Tibial artery (tissue), 4 donors: ENCODE measurements around the gene OPCML.

Experiments used
- DNase-seq, 2 donors: peaks; one replicate each; pipeline ENCODE4 v3.0.0-alpha.2; 2019
- H3K27ac ChIP-seq, 2 donors: fragments of 200-600 bp; sonication (generic) in 1 of 2; 1 replicate in 1 of 2; 2 replicates in 1 of 2; pipeline ENCODE4 v1.5.1; 2018 to 2019; ENCODE audit warnings: mild to moderate bottlenecking in 1 of 2
- H3K27me3 ChIP-seq, 2 donors: fragments of 200-600 bp; sonication (generic) in 1 of 2; one replicate each; pipeline versions ENCODE4 v1.5.1 to v1.6.0; 2016 to 2019
- H3K36me3 ChIP-seq, 3 donors: fragments of 200-600 bp; sonication (generic) in 2 of 3; one replicate each; pipeline ENCODE4 v1.5.1; 2016 to 2019; ENCODE audit warnings: mild to moderate bottlenecking in 2 of 3
- H3K4me1 ChIP-seq, 4 donors: fragments of 200-600 bp; sonication (generic) in 2 of 4; 1 replicate in 3 of 4; 2 replicates in 1 of 4; pipeline ENCODE4 v1.5.1; 2016 to 2019
- H3K4me3 ChIP-seq, 2 donors: fragments of 200-600 bp; sonication (generic) in 1 of 2; 1 replicate in 1 of 2; 2 replicates in 1 of 2; pipeline ENCODE4 v1.5.1; 2018 to 2019; ENCODE audit warnings: mild to moderate bottlenecking in 2 of 2
- H3K9me3 ChIP-seq, 3 donors: fragments of 200-600 bp; sonication (generic) in 1 of 3; one replicate each; pipeline ENCODE4 v1.5.1; 2016 to 2019
- intact Hi-C: fragments of 100-400 bp; cut with DNase I; formaldehyde crosslinking; loops from one replicate; pipeline ENCODE4 v1.15.0; 2023; ENCODE audit warnings: low total_unique reads
- TF ChIP-seq, protein P1 (sequence below), 2 experiments: fragments of 200-600 bp in 1 of 2; fragments of 450-650 bp in 1 of 2; IDR thresholded peaks; one replicate each; pipeline ENCODE4 v1.5.1; 2017 to 2019; ENCODE audit warnings: antibody characterized with exemption in 2 of 2, mild to moderate bottlenecking in 1 of 2, moderate library complexity in 1 of 2

Gene OPCML

DNA sequence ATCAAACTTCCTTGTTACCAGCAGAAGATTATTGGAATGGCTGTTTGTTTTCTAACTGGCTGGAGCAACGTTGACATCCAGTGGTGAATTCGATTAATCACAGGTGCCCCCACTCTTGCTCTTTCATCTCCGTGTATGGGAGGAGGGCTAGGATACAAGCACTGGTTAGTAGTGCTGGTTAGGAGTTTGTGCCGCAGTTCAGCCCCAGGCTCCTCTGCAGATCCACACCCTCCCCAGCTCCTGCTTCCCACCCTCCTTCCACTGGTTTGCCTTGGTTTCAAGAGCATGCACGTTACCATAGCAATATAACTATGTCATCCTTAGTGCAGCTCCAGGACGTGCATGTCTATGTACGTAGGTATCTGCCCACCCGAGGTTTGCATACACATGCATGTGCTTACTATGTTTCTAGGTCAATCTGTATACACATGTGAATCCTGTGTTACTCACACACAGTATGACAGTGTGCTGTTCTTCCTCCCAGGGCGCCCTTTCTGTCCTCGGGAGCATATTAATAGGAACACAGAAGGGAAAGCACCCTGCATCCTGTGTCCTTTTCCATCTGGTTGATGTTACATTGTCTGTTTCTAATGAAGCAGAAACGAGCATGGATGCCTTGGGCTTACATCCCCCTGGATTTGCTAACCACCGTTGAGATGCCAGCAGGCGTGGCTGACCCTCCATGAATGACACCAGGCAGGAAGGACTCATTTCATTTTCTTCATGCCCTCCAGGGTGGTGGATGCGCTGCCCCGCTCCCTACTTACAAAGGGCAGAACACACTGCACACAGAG is 539.3 kb downstream of the OPCML start:
- intact Hi-C loops = no loop called here
- H3K27ac ChIP-seq = no peak overlapping the region
- TF ChIP-seq, protein P1, sequence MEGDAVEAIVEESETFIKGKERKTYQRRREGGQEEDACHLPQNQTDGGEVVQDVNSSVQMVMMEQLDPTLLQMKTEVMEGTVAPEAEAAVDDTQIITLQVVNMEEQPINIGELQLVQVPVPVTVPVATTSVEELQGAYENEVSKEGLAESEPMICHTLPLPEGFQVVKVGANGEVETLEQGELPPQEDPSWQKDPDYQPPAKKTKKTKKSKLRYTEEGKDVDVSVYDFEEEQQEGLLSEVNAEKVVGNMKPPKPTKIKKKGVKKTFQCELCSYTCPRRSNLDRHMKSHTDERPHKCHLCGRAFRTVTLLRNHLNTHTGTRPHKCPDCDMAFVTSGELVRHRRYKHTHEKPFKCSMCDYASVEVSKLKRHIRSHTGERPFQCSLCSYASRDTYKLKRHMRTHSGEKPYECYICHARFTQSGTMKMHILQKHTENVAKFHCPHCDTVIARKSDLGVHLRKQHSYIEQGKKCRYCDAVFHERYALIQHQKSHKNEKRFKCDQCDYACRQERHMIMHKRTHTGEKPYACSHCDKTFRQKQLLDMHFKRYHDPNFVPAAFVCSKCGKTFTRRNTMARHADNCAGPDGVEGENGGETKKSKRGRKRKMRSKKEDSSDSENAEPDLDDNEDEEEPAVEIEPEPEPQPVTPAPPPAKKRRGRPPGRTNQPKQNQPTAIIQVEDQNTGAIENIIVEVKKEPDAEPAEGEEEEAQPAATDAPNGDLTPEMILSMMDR (IDR thresholded peaks at IDR 0.05) = no peak
- H3K4me3 ChIP-seq = no peak overlapping the region
- peaks cover 0 to 16% of the 10 kb centered on the region in 2 donors for H3K27me3 ChIP-seq
- H3K36me3 ChIP-seq = no peaks in the 10 kb centered on the region
- no peak for DNase-seq
- no peaks in the 10 kb centered on the region for H3K4me1 ChIP-seq
- no peaks in the 10 kb centered on the region for H3K9me3 ChIP-seq

DNA sequence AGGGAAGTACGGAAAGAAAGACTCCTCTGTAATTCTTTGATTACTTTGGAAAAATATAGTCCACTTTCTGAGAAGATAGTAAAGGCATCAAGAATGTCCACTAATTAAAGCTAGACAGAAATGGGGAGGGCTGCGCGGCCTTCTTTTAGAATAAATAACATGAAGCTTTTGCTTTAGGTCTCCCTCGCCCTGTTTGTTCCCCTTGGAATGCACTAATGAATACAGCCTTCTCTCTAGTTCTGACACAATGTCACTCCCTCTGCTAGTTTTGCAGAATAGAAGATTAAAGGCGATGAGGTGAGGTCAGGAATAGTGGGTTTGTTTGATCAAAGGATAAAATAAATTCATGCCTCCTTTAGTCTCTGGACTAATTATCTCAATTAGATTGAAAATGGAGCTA is 543.9 kb downstream of the OPCML start:
- intact Hi-C loops = no loop called here
- H3K4me3 ChIP-seq = no peak overlapping the region
- H3K9me3 ChIP-seq = no peaks in the 10 kb centered on the region
- H3K27ac ChIP-seq = no peak overlapping the region
- peaks cover 0 to 6% of the 10 kb centered on the region in 2 donors for H3K27me3 ChIP-seq
- no peaks in the 10 kb centered on the region for H3K4me1 ChIP-seq
- TF ChIP-seq, protein P1 (IDR thresholded peaks at IDR 0.05) = no peak
- H3K36me3 ChIP-seq = no peaks in the 10 kb centered on the region
- no peak for DNase-seq

DNA sequence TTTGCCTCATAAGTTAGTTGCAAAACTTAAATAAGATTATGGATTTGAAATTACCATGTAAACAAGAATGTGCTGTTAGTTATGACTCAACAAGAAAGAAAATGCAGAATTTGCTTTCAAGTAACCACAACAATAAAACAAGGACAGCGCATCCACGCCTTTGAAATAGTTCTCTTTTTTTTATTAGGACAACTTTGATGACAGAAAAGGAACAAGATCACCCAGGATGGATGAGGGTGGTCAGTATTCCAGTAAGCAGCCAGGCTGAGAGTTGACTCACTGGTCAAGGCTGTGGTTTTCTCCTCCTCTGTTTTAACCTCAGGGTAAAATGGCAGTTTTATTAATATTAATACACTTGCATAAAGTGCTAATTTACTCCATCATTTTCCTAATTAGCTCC is 544.4 kb downstream of the OPCML start:
- intact Hi-C loops = no loop called here
- TF ChIP-seq, protein P1 (IDR thresholded peaks at IDR 0.05) = no peak

DNA sequence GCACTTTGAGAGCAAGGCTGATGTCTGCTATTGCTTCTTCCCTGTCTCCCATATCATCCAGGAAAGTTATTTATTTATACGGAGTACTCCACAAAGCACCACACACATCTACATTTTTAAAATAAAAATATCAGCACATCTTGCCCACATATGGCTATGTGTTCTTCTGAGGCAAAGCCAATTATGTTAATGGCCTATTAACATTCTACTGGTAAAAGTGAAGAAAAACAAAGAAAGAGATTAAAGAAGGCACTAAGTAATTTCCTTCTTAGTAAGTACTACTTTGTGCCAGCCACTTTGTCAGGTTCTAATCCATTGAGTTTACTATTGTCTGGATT is 548.7 kb downstream of the OPCML start:
- TF ChIP-seq, protein P1 (IDR thresholded peaks at IDR 0.05) = no peak
- Histone ChIP-seq H3K4me3 (no peak overlapping the region), H3K4me1 (no peaks in the 10 kb centered on the region), H3K9me3 (no peaks in the 10 kb centered on the region), H3K27ac (no peak overlapping the region), H3K27me3 (no peaks in the 10 kb centered on the region), H3K36me3 (no peaks in the 10 kb centered on the region)
- DNase-seq = no peak
- intact Hi-C loops = no loop called here

More for the DNA sequence above, 544.4 kb downstream of the OPCML start:
- Histone ChIP-seq H3K27me3 (peaks cover 0 to 1% of the 10 kb centered on the region in 2 donors), H3K36me3 (no peaks in the 10 kb centered on the region), H3K4me3 (no peak overlapping the region), H3K27ac (no peak overlapping the region), H3K9me3 (no peaks in the 10 kb centered on the region), H3K4me1 (no peaks in the 10 kb centered on the region)
- no peak for DNase-seq

DNA sequence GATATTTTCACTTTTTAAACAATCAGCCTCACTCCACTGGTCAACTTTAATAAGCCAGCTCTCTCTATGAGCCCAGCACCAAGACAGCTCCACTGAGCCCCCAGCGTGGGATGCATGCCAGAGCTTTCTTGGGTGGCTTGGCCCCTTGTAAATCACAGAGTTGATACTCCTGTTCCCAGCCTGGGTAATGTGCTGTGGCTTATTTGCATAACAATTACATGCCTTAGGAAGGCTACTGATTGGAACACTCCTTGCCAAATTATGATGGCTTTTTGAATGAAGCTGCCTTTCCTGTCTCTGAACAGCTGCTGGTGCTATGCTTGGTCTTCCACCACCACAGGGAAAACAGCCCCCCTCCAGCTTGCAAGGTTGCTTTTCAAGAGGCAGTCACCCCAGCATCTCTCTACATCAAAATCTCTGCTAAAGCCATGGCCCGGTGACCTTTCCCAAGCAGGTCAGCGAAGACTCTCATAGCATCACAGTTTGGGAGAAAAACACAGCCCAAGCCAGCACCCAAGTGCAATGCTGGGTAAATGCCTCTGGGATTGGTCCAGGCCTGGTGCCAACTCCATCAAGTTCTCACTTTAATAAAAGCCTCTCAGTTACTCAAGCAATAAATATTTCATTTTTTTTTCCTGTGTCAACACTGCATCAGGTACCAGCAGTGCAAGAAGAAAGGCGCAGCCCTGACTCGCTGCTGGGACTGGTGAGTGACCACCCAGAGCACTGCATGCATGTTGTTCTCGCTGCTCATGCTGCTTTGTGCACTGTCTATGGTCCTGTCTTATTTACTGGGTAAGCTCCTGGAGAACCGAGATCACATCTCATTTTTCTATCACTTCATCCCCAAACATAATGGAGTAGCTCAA is 549.3 kb downstream of the OPCML start:
- intact Hi-C loops = no loop called here
- Histone ChIP-seq H3K36me3 (no peaks in the 10 kb centered on the region), H3K4me1 (no peaks in the 10 kb centered on the region), H3K9me3 (no peaks in the 10 kb centered on the region), H3K27me3 (no peaks in the 10 kb centered on the region), H3K27ac (no peak overlapping the region), H3K4me3 (no peak overlapping the region)
- TF ChIP-seq, protein P1 (IDR thresholded peaks at IDR 0.05) = no peak
- DNase-seq = no peak
